ENCODE results near the gene HSPBP1. TPM values are rescaled to one million over a fixed set of nuclear protein-coding genes. Genes with fewer than 3 reads are reported as not detected.

The HSPBP1 gene
- total and polyA plus RNA-seq, 2 of the 13 experiments (the other 11 are each of a cell fraction or from before 2014, with no cell fraction given) = 22.3 to 33.7 TPM

GRCh38 chr19:55314396-55314795 lies 34.5 kb upstream of the HSPBP1 start:
- FAIRE-seq (no peak), DNase-seq (ENCODE audit: low spot score) (no peak), ATAC-seq (no peak)
- no peak overlapping the region for H2AFZ ChIP-seq (ENCODE audit: low read length)
- no TSS peak for BruUV-seq (replicated peaks)
- no peak overlapping the region for H3K4me3 ChIP-seq (replicated peaks in 1 of 3; ENCODE audit: insufficient read depth in 1 of 3, low read depth in 2 of 3, low read length in 3 of 3)
- no peak overlapping the region for H3K27ac ChIP-seq (ENCODE audit: extremely low read length, insufficient read depth, low read length)
- H3K4me2 ChIP-seq (ENCODE audit: low read depth, low read length) = no peak overlapping the region
- H3K9me3 ChIP-seq (ENCODE audit: low read length) = no peaks in the 10 kb centered on the region
- TF ChIP-seq HES4 (CRISPR knock-in tag; IDR thresholded peaks at IDR 0.05; ENCODE audit: borderline replicate concordance) = no peak
- TF ChIP-seq, protein P1, sequence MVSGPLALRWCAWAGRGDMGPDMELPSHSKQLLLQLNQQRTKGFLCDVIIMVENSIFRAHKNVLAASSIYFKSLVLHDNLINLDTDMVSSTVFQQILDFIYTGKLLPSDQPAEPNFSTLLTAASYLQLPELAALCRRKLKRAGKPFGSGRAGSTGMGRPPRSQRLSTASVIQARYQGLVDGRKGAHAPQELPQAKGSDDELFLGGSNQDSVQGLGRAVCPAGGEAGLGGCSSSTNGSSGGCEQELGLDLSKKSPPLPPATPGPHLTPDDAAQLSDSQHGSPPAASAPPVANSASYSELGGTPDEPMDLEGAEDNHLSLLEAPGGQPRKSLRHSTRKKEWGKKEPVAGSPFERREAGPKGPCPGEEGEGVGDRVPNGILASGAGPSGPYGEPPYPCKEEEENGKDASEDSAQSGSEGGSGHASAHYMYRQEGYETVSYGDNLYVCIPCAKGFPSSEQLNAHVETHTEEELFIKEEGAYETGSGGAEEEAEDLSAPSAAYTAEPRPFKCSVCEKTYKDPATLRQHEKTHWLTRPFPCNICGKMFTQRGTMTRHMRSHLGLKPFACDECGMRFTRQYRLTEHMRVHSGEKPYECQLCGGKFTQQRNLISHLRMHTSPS (CRISPR knock-in tag; IDR thresholded peaks at IDR 0.05; ENCODE audit: low read depth) = no peak
- TF ChIP-seq NCOR1 (IDR thresholded peaks at IDR 0.05; ENCODE audit: borderline replicate concordance, low read length) = no peak
- no peak for TF ChIP-seq KDM6A (CRISPR knock-in tag; IDR thresholded peaks at IDR 0.05; ENCODE audit: low read depth)
- TF ChIP-seq ZMYM4 (CRISPR knock-in tag; IDR thresholded peaks at IDR 0.05) = no peak
- H3K36me3 ChIP-seq (replicated peaks in 1 of 2; ENCODE audit: control insufficient read depth in 1 of 2, insufficient read depth in 2 of 2, low read length in 2 of 2) = no peaks in the 10 kb centered on the region
- CTCF ChIA-PET (ENCODE audit: low intra/inter-chr PET ratio, low total read pairs) = no interaction called here
- H3K4me1 ChIP-seq (ENCODE audit: insufficient read depth, low read length) = peaks cover 13% of the 10 kb centered on the region
- in situ Hi-C loops (cut with HindIII; ENCODE audit: extremely low pct_ligation_motif_present, low pct_unique_long_range_greater_than_20kb) = no loop called here
- intact Hi-C loops (cut with micrococcal nuclease; ENCODE audit: unreplicated experiment) = no loop called here
- no peak overlapping the region for H3K9ac ChIP-seq (ENCODE audit: insufficient read depth, low read depth, low read length)
- H3K27me3 ChIP-seq (ENCODE audit: control insufficient read depth in 1 of 2, insufficient read depth in 2 of 2, low read length in 2 of 2) = peaks cover 0 to 5% of the 10 kb centered on the region in 2 experiments; a peak in 1 of 5 replicates
- WGBS (ENCODE audit: low lambda C conversion rate) = 76% methylated on average over 8 of the region's 8 CpGs
- no peaks in the 10 kb centered on the region for H3K79me2 ChIP-seq (ENCODE audit: insufficient read depth, low read length)
- POLR2A ChIA-PET = no interaction called here
- H4K20me1 ChIP-seq (ENCODE audit: insufficient read depth, low read length) = no peaks in the 10 kb centered on the region

Measured in HepG2 (cell line).